Colon (tissue), 2 donors: ENCODE measurements around the gene ECE2.
"Not testable (repeated sequence)": the region's sequence is repeated elsewhere in the genome, so short reads cannot be mapped to it uniquely, and the experiment has no call there.

Experiments
- FAIRE-seq: peaks from 2 replicates; lab custom pipeline; 2012; peaks lifted over from hg19 to GRCh38; lab: Jason Lieb, UNC
- donor health status: control.
- donor health status: control.

The ECE2 gene

DNA sequence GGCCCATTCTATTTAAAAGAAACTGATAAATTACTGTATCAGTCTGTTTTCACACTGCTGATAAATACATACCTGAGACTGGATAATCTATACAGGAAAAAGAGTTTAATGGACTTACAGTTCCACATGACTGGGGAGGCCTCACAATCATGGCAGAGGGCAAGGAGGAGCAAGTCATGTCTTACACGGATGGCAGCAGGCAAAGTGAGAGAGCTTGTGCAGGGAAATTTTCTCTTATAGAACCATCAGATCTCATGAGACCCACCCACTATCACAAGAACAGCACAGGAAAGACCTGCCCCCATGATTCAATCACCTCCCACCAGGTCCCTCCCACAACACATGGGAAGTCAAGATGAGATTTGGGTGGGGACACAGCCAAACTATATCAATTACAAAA lies 8.6 kb upstream of the ECE2 start:
- FAIRE-seq = not testable (repeated sequence)

GRCh38 chr3:184272269-184272668 lies 3.6 kb upstream of the ECE2 start:
- FAIRE-seq = no peak

GRCh38 chr3:184275381-184275701 lies 481 bp upstream of the ECE2 start:
- FAIRE-seq = no peak

DNA sequence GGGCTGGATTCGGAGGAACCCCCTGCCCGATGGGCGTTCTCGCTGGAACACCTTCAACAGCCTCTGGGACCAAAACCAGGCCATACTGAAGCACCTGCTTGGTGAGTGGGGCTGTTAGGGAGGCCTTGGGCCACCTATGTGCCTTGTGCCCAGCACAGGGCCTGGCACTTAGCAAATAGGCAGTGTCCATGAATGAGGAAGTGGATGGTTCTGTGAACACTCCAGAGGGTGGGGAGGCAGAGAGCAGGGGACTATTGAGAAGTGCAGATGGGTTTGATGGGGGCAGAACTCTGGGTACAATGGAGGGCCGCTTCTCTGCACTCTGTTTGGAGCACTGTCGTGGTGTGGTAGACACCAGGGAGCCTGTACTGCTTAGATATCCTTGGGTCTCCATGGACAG lies 1.5 kb downstream of the ECE2 start:
- FAIRE-seq = no peak

GRCh38 chr3:184282941-184283340 lies 7.1 kb downstream of the ECE2 start:
- FAIRE-seq = no peak

GRCh38 chr3:184283681-184284080 lies 7.9 kb downstream of the ECE2 start:
- FAIRE-seq = no peak

DNA sequence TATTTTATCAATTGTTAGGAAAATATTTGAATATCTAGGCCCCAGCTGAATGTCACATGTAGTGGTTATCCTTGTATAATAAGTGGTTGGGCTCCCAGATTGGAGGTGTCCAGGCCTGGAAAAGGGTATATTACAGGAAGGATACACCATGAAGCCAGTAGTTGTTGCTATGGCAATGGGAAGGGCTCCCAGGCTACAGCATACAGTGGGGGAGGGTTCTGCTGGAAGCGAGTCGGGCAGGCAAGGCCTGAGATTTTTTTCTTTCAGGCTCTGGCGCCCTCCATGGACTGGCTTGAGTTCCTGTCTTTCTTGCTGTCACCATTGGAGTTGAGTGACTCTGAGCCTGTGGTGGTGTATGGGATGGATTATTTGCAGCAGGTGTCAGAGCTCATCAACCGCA lies 8.9 kb downstream of the ECE2 start:
- FAIRE-seq = no peak

DNA sequence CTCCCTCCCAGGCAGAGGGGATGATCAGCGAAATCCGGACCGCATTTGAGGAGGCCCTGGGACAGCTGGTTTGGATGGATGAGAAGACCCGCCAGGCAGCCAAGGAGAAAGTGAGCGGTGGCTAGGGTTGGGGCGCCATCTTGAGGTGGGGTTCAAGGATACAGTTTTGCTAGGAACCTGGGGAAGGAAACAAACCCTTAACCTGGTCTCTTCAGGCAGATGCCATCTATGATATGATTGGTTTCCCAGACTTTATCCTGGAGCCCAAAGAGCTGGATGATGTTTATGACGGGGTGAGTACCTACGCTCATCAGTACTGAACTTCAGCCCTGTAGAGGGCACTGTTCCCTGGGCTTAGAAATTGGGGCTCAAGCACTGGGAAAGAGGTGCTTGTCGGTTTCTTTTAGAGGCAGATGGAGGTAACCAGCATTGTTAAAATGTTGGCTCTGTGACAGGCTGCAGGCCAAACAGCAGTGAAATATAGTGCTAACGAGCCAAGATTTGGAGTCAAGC lies 13.7 kb downstream of the ECE2 start:
- no peak for FAIRE-seq

DNA sequence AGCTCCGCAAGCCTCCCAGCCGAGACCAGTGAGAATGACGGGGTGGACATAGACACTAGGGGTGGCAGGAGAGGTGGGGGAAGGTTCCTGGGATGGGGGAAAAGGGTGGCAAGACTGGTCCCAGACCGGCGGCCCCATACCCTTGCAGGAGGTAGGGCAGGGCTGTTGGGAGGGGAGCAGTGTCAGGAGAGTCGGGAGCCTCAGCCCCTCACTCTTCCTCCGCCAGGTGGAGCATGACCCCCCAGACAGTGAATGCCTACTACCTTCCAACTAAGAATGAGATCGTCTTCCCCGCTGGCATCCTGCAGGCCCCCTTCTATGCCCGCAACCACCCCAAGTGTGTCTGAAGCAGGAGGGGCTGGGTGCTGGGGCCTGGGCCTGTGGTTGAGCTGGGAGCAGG lies 14.5 kb downstream of the ECE2 start:
- FAIRE-seq = no peak

GRCh38 chr3:184291044-184291737 lies 15.4 kb downstream of the ECE2 start:
- FAIRE-seq = no peak

DNA sequence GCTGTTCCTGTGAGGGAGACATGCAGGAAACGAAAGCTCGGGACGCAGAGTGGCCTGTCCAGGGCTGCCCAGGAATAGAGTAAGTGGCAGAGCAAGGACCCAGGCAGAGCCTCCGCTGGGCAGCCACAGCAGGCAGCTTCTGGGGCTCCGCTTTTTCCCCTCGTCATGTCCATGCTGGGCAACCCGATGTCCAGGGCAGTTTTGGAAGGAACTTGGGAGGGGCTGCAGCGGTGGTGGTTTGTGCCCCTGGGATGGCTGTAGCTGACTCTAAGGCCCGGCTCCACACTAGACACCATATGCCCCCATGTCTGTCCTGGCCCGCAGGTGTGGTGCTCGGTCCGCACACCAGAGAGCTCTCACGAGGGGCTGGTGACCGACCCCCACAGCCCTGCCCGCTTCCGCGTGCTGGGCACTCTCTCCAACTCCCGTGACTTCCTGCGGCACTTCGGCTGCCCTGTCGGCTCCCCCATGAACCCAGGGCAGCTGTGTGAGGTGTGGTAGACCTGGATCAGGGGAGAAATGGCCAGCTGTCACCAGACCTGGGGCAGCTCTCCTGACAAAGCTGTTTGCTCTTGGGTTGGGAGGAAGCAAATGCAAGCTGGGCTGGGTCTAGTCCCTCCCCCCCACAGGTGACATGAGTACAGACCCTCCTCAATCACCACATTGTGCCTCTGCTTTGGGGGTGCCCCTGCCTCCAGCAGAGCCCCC lies 16.1 kb downstream of the ECE2 start:
- FAIRE-seq = no peak

- FAIRE-seq = no peak
Observed at GRCh38 chr3:184295771-184296170, 19.9 kb downstream of the ECE2 start.

GRCh38 chr3:184296616-184297015 lies 20.8 kb downstream of the ECE2 start:
- FAIRE-seq = no peak

- no peak for FAIRE-seq
Observed at GRCh38 chr3:184298759-184299487, 23.1 kb downstream of the ECE2 start, which contains the start of gene PSMD2. TSS of gene PSMD2 (plus strand) at chr3:184299241. CDS start at chr3:184299267, 26 bp downstream.

DNA sequence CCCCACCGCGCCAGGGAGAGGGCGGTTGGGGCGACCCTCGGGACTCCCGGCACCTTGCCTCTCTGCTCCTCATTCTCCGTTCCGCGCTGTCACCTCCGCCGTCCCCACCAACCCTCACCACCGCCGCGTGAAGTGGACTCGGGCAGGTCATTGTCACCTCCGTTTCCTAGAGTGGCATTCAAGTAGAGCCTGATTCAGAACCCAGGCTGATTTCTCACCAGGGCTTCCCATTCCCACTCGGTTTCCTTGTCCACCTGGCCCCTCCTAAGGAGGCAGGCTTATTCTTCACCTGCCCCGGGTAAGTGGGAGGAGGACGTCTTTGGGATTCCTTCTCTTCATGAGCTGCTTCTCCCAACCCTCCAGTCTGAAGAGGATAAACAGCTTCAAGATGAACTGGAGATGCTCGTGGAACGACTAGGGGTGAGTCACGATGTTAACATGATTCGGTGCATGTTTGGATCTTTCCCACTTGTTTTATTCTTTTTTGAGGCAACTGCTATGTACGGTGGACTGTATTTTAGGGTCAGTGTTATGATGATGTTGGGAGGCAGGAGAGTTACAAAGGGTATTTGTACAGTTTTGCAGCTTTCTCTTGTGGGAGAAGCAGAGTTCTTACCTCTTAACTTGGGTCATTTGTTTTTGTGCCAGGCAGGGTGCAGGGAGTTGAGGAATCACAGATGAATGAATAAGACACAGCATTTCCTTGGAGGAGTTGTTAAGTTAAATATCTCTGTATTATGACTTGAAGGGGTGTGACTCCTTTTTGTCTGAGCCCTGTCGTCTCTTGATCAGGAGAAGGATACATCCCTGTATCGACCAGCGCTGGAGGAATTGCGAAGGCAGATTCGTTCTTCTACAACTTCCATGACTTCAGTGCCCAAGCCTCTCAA lies 23.9 kb downstream of the ECE2 start:
- FAIRE-seq = no peak

DNA sequence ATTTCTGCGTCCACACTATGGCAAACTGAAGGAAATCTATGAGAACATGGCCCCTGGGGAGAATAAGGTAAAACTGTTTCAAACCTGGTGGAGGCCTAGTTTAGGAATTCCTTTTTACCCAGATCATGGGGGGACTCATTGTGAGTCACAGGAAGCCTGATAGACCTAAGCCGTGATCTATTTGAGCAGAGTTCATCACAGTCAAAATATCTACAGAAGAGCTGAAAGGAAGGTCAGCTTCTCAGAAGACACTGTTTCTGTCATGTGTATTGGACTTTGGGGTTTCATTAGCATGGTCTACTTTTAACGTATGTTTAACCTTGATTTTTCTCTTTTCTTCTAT lies 24.5 kb downstream of the ECE2 start:
- FAIRE-seq = no peak

DNA sequence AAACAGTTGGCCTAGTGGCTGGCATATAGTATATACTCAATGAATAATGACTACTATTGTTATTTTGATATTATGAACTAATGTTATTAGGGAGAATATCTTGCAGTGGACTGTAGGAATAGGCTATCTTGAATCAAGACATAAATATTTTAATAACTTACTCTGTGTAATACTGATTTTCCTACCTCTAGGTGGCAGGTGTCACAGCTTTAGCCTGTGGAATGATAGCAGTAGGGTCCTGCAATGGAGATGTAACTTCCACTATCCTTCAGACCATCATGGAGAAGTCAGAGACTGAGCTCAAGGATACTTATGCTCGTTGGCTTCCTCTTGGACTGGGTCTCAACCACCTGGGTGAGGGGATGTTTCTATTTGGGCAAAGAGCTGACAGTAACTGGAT lies 29.8 kb downstream of the ECE2 start:
- FAIRE-seq = no peak

DNA sequence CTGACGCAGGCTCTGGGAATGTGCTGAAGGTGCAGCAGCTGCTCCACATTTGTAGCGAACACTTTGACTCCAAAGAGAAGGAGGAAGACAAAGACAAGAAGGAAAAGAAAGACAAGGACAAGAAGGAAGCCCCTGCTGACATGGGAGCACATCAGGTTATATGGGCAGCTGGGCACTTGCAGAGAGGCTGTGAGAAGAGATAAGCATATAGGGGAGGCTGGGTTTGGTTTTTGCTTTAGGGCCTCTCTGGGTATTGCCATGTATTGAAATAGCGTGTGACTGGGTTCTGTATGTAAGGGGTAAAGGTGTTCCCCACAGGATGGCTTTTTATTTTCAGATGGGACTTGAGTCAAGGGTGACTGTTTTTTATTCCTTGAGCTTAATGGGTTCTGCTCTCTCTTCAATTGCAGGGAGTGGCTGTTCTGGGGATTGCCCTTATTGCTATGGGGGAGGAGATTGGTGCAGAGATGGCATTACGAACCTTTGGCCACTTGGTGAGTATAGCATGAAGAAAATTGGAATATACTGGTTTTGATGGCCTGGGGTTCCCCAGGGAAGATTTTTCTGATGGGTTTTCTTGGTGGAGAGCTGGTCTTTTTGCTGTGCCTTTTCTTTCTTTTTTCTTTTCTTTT lies 30.6 kb downstream of the ECE2 start:
- no peak for FAIRE-seq

DNA sequence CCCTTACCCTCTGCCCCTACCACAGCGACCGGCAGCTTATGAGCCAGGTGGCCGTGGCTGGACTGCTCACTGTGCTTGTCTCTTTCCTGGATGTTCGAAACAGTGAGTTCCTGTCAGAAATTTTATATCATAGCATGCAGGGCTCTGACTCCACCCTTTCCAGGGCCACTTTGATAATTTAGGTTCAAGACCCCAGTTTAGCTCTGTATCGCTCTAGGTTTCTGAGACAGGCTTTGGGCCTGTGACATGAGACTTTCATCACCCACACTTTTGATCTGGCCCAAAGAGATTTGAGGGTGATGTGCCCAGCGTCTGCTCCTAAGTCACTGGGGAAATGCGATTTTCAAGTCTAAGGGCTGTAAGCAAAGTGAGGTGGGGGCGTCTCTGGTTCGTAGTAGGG lies 32.1 kb downstream of the ECE2 start:
- no peak for FAIRE-seq

- no peak for FAIRE-seq
Observed at GRCh38 chr3:184308744-184309143, 32.9 kb downstream of the ECE2 start.

DNA sequence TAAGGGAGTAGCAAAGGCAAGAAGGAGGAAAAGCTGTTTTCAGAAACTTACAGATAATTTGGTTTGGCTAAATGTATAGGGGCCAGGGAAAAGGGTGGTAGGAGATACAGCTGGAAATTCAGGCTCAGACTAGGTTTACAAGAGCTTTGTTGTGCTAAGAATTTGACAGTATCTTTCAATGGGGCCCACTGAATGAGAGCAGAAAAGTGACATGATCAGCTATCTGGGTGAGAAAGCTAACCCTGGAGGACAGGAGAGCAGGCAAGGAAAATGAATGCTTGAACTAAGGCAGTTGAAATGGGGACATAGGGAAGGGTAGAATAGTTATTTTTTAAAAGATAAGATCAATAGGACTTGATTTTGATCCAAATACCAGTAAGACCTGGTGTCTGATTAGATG lies 35.8 kb downstream of the ECE2 start:
- FAIRE-seq = no peak

DNA sequence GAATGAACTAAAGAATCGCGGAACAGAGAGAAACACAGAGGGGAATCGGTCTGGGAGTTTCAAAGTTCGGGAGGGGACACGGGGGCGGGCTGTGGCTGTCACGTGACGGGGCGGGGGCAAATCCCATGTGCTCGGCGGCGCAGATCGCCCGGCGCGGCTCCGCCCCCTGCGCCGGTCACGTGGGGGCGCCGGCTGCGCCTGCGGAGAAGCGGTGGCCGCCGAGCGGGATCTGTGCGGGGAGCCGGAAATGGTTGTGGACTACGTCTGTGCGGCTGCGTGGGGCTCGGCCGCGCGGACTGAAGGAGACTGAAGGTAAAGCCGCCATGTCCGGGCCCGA lies 38.5 kb downstream of the ECE2 start, which contains the start of gene EIF4G1:
Gene EIF4G1 (plus strand): TSS at position 244 of the 337 bp plus-strand sequence. CDS start 1,191 bp downstream, outside the sequence.
- no peak for FAIRE-seq
